ENCODE data around the gene CELSR1.

The CELSR1 gene

DNA sequence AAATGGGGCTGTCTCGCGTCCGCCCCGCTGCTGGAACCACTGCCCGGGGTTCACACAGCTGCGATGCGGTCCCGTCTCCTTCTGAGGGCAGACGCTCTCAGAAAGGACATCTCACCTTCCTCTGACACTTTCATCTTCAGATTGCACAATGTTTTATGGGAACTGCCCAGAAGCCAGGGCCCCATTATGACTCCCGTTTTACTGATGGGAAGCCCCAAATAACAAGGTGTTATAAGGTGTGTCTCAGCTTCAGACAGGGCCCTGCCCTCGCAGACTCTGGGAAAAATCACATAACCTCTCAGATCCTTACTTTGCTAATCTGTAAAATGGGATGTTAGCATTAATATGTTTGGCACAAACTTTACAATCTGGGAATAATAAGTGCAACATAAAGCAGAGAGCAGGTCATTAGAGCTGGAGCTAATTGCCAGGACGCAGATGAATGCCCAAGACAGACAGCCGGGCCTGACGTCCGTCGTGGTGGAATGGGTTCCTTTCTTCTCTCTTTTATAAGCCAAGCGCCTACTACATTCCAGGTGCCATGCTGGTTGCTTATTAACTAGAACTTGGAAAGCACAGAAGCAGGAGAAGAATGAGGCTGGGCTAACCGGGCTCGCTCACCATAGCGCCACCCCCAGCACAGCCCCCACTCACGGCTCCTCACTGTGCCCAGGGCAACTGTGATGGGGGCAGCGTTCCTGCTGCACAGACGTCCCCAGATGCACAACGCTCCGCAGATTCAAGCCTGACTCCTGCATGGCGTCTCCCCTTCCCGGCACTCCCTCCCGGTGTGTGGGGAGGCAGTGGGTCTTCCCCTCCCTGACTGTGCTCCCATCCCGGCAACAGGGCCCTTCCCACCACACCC lies 158.1 kb downstream of the CELSR1 start:
- DNase-seq (ENCODE audit: low read depth in 1 of 2, low spot score in 1 of 2): no peak

GRCh38 chr22:46378426-46379065 lies 158.9 kb downstream of the CELSR1 start:
- no peak for DNase-seq (ENCODE audit: low read depth in 1 of 2, low spot score in 1 of 2)

DNA sequence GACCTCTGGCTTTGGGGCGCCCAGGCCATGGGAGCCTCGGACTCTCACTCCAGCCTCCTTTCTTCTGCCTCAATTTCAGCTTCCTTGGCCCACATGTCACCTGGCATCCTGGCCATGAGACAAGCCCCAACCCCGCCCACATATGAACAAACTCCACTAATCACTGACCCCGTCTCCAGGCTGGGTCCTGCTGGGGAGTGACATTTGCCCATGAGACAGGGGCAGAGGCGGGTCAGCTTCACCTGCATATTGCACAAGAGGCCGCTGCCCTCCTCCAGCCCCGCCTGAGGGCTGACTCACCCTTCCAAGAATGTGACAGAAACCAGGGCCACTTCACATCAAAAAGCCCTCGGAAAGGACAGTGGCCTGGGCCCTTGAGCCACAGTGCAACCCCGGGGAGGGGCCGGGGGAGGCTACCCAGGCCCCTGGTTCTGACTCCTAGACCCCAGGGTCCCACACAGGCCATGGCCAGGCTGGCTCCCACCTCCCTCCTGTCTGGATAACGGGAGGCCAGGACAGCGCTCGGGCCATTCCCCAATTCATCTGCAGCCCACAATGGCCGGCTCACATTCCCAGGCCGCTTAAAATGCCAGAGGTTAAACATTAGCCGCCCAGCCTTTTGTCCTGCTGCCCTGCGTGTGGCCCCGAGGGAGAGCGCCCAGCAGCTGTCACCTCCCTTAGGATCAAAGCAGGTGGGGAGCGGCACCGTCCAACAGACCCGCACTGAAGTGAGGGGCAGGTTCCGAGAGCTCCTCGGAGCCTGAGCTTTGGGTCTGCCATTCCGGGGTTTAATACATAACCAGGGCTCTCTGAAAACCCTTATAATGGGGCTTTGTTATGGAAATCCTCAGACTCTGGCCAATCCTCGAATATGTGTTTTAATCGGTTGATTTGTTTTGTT lies 159.6 kb downstream of the CELSR1 start:
- DNase-seq (ENCODE audit: low read depth in 1 of 2, low spot score in 1 of 2): no peak

GRCh38 chr22:46376908-46377524 lies 160.4 kb downstream of the CELSR1 start:
- DNase-seq (ENCODE audit: low read depth in 1 of 2, low spot score in 1 of 2): no peak

GRCh38 chr22:46376111-46376510 lies 161.3 kb downstream of the CELSR1 start:
- no peak for DNase-seq (ENCODE audit: low read depth in 1 of 2, low spot score in 1 of 2)

DNA sequence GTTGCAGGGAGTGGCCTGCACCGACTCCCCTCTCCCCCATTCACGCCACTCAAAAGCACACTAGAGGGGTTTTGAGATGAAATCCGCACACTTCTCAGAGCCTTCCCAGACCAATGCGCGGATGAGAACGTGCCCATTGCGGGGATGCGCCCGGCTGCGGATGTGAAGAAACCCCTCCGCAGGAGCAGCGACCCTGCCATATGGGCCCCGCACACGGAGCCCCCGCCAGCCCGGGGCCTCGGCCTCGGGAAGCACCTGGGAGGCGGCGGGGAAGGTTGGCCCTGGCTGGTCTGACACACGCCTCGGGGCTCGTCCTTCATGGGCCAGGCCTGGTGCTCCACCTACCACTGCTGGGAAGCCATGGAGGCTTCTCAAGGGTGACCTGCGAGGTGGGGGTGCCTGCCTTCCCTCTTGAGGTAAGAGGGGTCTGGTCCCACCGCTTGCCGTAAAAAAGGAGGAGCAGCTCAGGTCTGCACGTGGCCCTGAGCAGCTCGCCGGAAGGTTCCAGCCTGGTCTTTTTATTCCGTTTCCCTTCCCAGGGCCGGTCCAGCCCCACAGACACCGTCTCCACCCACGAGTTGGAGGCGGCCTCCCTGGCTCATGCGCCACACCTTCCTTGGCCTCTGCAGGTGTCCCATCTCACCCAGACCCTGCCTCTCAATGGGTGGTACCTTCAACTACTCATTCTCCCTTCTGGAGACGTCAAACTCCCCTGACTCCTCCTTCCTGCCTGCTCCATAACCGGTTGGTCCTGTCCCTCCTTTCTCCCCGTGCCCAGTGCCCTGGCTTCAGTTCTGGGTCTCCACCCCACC lies 162.6 kb downstream of the CELSR1 start:
- DNase-seq (ENCODE audit: low read depth in 1 of 2, low spot score in 1 of 2): no peak

DNA sequence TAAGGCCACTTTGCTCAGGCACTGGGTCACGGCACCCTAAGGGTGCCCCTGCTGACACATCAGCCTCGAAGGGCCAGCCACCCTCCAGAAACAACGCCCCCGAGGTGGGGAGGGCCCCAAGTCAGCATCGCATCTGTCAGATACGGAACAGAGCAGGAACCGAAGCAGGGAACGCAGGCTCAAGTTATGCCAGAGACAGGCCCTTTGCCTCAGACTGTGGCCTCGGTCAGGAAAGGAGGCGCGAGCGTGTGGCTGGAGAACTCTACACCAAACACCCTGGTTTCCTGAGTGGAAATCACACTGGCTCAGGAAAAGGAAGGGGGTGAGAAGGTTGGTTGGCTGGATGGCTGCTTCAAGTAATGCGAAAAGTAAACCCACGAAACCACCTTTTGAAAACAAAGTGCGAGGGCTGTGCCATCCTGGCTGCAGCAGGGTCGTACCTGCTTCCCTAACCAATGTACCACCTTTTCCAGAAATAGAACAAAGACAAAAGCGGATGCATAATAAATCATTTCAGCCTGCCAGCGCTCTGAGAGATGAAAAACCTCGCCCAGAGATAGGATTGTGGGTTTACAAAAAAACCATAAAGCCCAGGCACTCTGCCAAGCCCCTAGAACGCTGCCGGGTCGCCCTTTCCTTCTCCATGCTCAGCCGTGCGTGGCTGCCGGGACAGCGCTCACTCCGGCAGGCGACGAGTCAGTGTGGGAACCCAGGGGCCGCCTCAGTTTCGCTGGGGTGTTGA lies 163.3 kb downstream of the CELSR1 start:
- DNase-seq (ENCODE audit: low read depth in 1 of 2, low spot score in 1 of 2): no peak

- DNase-seq (ENCODE audit: low read depth in 1 of 2, low spot score in 1 of 2): no peak
These were observed 164.3 kb downstream of the CELSR1 start for GRCh38 chr22:46373159-46373558.

GRCh38 chr22:46372686-46373085 lies 164.7 kb downstream of the CELSR1 start:
- DNase-seq (ENCODE audit: low read depth in 1 of 2, low spot score in 1 of 2): no peak

DNA sequence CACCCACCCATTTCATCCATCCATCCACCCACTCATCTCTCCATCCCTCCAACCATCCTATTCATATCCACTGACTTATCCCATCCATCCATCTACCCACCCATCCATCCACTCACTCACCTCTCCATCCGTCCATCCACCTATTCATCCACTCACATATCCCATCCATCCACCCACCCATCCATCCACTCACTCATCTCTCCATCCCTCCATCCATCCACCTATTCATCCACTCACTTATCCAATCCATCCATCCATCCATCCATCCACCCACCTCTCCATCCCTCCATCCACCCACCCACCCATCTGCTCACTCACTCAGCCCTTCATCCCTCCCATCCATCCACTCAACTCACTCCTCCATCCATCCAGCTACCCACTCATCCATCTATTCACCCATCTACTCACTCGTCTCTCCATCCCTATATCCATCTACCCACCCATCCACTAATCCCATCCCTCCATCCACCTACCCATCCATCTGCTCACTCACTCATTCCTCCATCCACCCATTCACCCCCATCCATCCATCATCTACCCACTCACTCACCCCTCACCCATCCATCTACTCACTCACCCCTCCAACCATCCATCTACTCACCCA lies 165.7 kb downstream of the CELSR1 start:
- no peak for DNase-seq (ENCODE audit: low read depth in 1 of 2, low spot score in 1 of 2)

- DNase-seq (ENCODE audit: low read depth in 1 of 2, low spot score in 1 of 2): no peak
These were observed 166.7 kb downstream of the CELSR1 start for GRCh38 chr22:46370584-46371291.

- no peak for DNase-seq (ENCODE audit: low read depth in 1 of 2, low spot score in 1 of 2)
These were observed 167.5 kb downstream of the CELSR1 start for GRCh38 chr22:46369716-46370583.

GRCh38 chr22:46368871-46369715 lies 168.3 kb downstream of the CELSR1 start:
- no peak for DNase-seq (ENCODE audit: low read depth in 1 of 2, low spot score in 1 of 2)

- no peak for DNase-seq (ENCODE audit: low read depth in 1 of 2, low spot score in 1 of 2)
These were observed 169.0 kb downstream of the CELSR1 start for GRCh38 chr22:46368422-46368821.

DNA sequence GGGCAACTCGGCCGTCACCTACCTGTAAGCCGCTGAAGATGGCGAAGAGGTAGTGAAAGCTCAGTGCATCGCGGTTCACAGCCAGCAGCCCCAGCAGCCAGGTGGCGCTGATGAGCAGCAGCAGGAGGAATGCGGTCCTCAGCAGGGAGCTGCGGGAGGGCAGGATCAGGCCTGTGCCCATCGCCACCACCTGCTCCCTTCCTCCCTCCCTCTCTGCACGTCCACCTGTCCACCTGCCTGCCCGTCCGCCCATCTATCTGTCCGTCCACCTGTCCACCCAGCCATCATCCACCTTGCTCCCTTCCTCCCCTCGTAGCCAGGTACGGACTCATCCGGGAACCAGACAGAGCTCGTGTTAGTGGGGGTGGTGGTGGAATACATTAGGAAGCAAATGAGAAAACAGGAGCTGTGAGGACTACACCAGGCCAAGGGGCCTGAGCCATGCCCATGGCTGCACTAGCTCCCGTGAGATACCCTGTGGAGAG lies 169.7 kb downstream of the CELSR1 start:
- peak; percentile 48 to 58 for DNase-seq (ENCODE audit: low read depth in 1 of 2, low spot score in 1 of 2)
